ENCODE measurements around the gene CNST. TPM values are rescaled to one million over a fixed set of nuclear protein-coding genes. Genes with fewer than 3 reads are reported as not detected.
"Not testable (repeated sequence)": the region's sequence is repeated elsewhere in the genome, so short reads cannot be mapped to it uniquely, and the experiment has no call there.

CNST gene
- total RNA-seq, 8 experiments from 2014 or later = 11.6 to 56.4 (median 28.5) TPM

DNA sequence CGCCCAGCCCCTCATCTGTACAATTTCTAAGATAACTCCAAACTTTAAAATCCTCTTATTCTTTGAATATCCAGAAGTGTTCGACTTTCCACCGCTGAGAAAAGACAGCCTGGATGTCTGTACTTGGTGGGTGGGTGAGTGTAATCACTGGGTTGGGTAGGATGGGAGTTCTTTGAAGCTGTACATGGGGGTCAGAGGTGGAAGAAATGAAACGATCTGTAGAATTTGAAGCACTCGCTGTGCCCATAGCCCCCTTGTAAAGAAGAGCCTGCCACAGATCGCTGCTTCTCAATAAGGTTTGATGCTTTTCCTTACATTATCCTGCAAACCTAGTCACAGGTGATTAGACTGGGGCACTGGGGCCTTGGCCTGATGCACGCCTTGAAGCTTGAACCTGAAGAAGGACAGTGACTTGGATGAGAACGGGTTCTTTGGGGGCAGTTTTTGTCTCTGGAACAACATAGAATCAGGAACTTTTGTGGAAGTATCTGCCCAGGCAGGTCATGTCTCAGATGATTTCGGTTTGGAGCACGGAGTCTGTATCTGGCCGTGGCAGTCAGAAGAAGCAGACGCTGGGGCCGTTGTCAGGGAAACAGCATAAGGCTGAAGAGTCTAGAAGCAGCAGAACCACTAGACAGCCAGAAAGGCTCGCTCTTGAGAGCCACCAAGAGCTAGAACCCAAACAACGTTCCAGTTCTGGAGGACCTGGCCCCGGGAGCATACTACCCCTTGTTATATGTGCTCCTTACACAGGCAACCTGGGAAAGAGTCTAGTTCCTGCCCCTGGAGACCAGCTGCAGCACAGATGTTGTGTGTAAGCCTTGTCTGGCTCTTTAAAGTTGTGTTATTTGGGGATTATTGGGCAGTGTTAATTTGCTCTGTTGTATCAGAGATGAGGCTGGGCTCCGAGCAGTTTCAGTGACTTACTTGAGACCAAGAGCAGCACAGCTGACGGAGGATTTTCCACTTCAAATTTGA lies 112.8 kb downstream of the CNST start:
- peak in 3 of 8 experiments; percentile 36 to 76 (median 59) for ATAC-seq (replicated peaks in 6 of 8)

DNA sequence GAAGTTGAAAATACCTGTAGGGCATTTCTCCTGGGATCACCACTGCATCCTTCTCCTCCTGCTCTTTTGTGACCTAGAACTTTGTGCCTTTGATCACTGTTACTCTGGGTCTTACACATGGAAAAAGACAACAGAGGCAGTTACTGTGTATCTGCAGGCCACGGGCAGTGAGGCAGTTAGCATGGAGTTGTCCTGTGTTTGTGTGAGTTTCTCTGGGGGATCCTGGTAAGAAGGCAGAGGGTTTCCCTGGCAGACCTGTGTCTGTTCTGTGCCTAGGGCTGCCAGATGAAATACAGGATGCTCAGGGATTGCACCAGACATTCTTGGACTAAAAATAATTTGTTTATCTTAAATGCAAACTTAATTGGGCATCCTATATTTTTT lies 113.5 kb downstream of the CNST start:
- ATAC-seq (replicated peaks in 6 of 8) = no peak
- Histone ChIP-seq H3K4me3 (no peak overlapping the region), H3K4me1 (replicated peaks in 1 of 2) (peaks cover 64 to 78% of the 10 kb centered on the region in 2 donors), H3K27ac (peak overlapping the region; percentile 79 to 90)
- WGBS, 10 experiments = 78 to 100% (median 80%) methylated on average over 1 of the region's 1 CpG; no CpG with 5 or more reads in 7 of the 10 experiments
- in situ Hi-C loops (cut with MboI; ENCODE audit: low pct_unique_long_range_greater_than_20kb in 2 of 9, low sequenced_read_pairs in 9 of 9, unreplicated experiment in 9 of 9) = no loop called here

More for the DNA sequence above, 112.8 kb downstream of the CNST start:
- H3K4me1 ChIP-seq (replicated peaks in 1 of 2) = peaks cover 71 to 85% of the 10 kb centered on the region in 2 donors
- in situ Hi-C loops (cut with MboI; ENCODE audit: low pct_unique_long_range_greater_than_20kb in 2 of 9, low sequenced_read_pairs in 9 of 9, unreplicated experiment in 9 of 9) = no loop called here
- peak overlapping the region; percentile 79 to 90 for H3K27ac ChIP-seq
- no peak overlapping the region for H3K4me3 ChIP-seq
- 33 to 100% (median 79%) methylated on average over 2 to 14 of the region's 18 CpGs; no CpG with 5 or more reads in 1 of the 10 experiments for WGBS, 10 experiments

DNA sequence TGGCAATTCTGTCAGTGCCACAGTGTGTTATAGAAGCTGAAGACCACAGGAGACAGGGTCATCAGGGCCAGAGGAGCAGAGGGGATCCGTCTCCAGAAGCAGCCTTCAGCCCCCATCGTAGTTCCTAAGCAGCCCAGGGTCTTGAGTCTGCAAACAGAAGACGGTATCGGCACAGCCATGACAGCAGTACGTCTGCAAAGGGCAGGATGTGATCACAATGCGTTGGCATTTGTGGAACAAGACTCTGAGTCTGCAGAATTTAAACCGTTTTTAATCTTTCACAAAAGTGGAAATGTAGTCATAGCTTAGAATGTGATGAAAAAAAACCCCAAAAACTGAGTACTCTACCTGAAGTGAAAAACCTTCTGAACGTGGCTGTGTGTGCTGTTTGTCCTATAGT lies 113.9 kb downstream of the CNST start:
- peak overlapping the region; percentile 79 to 90 for H3K27ac ChIP-seq
- peak overlapping the region in 1 of 5 donors; percentile 3 for H3K4me3 ChIP-seq
- WGBS, 10 experiments = 17 to 92% (median 66%) methylated on average over 1 to 8 of the region's 8 CpGs; no CpG with 5 or more reads in 2 of the 10 experiments
- in situ Hi-C loops (cut with MboI; ENCODE audit: low pct_unique_long_range_greater_than_20kb in 2 of 9, low sequenced_read_pairs in 9 of 9, unreplicated experiment in 9 of 9) = no loop called here
- peaks cover 64 to 78% of the 10 kb centered on the region in 2 donors for H3K4me1 ChIP-seq (replicated peaks in 1 of 2)
- ATAC-seq (replicated peaks in 6 of 8) = no peak

DNA sequence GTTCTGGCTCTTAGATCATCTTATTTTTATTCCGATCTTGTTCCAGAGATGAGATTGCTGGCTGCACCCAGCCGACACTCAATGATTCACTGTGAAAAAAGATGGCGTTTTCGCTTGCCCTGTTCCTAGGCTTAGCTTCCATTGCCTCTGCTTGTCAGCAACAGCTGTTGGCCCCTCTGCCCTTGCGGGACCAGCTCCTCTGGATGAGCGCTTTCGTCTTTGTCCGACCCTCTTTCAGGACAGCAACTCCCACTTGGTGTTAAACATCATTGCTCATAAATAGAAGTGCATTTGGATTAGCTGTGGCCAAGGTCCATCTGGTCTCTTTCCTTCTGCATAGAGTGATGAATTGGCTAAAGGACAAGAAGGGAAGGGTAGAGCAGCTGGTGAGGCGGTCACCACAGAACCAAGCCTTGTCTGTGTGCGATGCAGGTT lies 114.5 kb downstream of the CNST start:
- 6 to 100% (median 22%) methylated on average over 2 to 10 of the region's 10 CpGs; no CpG with 5 or more reads in 1 of the 10 experiments for WGBS, 10 experiments
- peak in 6 of 8 experiments; percentile 38 to 84 (median 74) for ATAC-seq (replicated peaks in 6 of 8)
- H3K4me3 ChIP-seq = peak overlapping the region in 1 of 5 donors; percentile 3
- peaks cover 64 to 78% of the 10 kb centered on the region in 2 donors for H3K4me1 ChIP-seq (replicated peaks in 1 of 2)
- peak overlapping the region; percentile 79 to 90 for H3K27ac ChIP-seq
- in situ Hi-C loops (cut with MboI; ENCODE audit: low pct_unique_long_range_greater_than_20kb in 2 of 9, low sequenced_read_pairs in 9 of 9, unreplicated experiment in 9 of 9) = no loop called here

DNA sequence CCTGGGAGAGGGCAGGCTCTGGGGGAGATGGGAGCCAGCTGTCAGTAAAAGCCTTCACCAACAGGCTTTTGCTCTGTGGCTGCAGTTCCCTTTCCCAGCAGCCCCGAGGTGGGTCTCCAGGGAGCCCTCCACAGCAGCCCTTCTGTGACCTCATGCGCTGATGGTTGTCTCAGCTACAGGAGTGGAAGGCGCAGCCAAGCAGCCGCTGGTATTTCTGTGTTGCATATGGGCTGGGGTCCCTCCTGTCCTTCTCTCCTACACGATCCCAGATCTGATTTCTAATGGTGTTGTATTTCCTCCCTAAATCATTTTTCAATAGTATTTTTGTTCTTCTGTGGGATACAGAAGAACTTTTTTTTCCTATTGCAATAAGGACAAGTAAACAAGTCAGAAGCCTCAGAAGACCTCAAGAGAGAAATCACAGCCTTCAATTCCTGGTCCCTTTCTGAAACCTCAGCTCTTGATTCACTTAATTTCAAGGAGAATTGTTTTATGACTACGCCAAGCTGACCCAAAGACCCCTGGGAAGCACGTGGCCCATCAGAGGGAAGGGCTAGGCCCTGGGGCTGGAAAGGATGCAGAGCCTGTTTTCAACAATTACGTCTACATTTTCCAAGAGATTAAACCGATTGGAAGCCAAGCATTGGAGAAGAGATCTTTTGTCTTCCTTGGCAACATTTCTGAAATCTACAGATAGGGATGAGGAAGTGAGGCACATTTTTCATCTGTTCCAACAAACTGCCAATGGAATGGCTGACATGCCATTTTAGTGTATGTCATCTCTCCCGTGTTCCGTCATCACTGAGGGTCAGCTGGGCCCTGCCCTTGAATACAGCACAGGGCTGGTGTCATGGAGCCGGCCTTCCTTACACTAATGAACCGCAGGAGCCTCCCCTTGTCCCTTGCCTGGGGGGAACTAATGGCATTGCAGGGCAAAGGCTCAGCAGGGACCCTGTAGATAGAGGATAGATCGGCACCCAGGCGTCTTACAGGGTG lies 115.9 kb downstream of the CNST start:
- in situ Hi-C loops (cut with MboI; ENCODE audit: low pct_unique_long_range_greater_than_20kb in 2 of 9, low sequenced_read_pairs in 9 of 9, unreplicated experiment in 9 of 9) = no loop called here
- H3K4me1 ChIP-seq (replicated peaks in 1 of 2) = peaks cover 64 to 69% of the 10 kb centered on the region in 2 donors
- WGBS, 10 experiments = 0 to 76% (median 46%) methylated on average over 1 to 10 of the region's 15 CpGs; no CpG with 5 or more reads in 1 of the 10 experiments
- H3K27ac ChIP-seq = peak overlapping the region; percentile 79 to 90
- no peak overlapping the region for H3K4me3 ChIP-seq
- ATAC-seq (replicated peaks in 6 of 8) = peak in 5 of 8 experiments; percentile 69 to 83 (median 76)

DNA sequence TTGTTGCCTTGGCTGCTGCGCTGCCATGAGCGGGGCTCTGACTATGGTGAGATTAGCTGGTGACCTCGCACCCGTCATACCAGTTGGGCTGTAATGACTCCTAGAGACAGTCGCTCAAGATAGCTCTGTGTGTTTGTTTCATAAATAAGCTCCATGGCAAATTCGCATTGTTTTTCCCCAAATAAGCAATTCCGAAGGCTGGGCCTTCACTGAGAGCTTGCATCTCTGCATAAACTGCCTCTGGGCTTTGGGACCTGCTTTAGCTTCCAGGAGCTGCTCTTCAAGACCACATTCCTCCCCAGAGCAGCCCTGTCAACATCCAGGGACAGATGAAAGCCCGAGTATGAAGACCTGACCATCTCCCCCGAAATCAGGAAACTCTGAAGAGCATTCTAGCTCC lies 117.3 kb downstream of the CNST start:
- in situ Hi-C loops (cut with MboI; ENCODE audit: low pct_unique_long_range_greater_than_20kb in 2 of 9, low sequenced_read_pairs in 9 of 9, unreplicated experiment in 9 of 9) = no loop called here
- H3K27ac ChIP-seq = peak overlapping the region; percentile 79 to 90
- WGBS, 10 experiments = 63 to 100% (median 86%) methylated on average over 1 to 9 of the region's 9 CpGs; no CpG with 5 or more reads in 4 of the 10 experiments
- peak in 3 of 8 experiments; percentile 72 to 73 (median 72) for ATAC-seq (replicated peaks in 6 of 8)
- H3K4me1 ChIP-seq (replicated peaks in 1 of 2) = peaks cover 53 to 56% of the 10 kb centered on the region in 2 donors
- no peak overlapping the region for H3K4me3 ChIP-seq

DNA sequence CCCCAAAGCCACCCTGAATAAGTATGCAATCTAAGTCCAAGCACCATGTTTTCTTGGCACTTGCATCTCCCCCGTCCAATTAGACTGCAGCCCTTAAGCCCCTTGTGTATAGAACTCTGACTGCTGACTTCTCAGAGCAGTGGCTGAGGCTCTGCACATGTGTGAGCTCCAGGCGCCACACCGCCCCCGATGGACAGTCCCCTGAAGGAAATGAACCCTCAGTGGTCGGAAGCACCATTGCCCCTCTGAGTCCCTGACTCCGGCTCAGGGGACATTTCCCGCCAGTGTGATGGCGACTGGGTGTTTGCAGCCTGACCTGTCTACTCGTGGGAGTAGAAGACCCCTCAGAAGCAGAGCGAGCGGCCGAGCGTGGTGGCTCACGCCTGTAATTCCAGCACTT lies 120.7 kb downstream of the CNST start:
- Histone ChIP-seq H3K27ac (no peak overlapping the region), H3K4me1 (replicated peaks in 1 of 2) (peaks cover 29 to 31% of the 10 kb centered on the region in 2 donors), H3K4me3 (no peak overlapping the region)
- no peak for ATAC-seq (replicated peaks in 6 of 8)
- in situ Hi-C loops (cut with MboI; ENCODE audit: low pct_unique_long_range_greater_than_20kb in 2 of 9, low sequenced_read_pairs in 9 of 9, unreplicated experiment in 9 of 9) = no loop called here
- WGBS, 10 experiments = 83 to 100% (median 94%) methylated on average over 3 to 11 of the region's 14 CpGs; no CpG with 5 or more reads in 7 of the 10 experiments

DNA sequence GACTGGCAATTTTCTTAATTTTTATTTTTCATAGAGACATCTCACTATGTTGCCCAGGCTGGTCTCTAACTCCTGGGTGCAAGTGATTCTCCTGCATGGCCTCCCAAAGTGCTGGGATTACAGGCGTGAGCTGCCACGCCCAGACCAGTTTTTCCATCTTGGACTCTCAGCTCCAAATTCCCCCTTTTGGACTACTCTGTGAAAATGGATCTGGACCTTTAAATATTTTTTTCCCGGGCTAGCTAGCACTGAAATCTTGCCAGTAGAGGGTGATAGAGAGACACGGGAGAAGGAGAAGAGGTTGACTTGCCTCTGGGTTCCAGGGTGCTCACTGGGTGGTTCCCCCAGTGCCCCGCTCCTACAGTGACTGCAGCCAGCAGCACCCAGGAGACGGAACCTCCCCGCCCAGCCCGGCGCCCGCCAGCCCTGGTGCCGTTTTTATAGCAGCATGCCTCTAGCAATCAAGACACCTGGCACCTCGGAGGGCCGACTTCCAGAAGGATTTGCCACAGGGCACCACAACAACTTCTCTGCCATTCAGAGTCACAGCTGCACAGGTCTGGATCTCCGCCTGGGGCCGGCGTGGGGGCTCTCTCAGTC lies 123.3 kb downstream of the CNST start:
- in situ Hi-C loops (cut with MboI; ENCODE audit: low pct_unique_long_range_greater_than_20kb in 2 of 9, low sequenced_read_pairs in 9 of 9, unreplicated experiment in 9 of 9) = no loop called here
- peak; percentile 65 to 99 (median 90) for ATAC-seq (replicated peaks in 6 of 8)
- no peak overlapping the region for H3K4me3 ChIP-seq
- WGBS, 10 experiments = 0 to 65% (median 43%) methylated on average over 1 to 16 of the region's 16 CpGs; no CpG with 5 or more reads in 3 of the 10 experiments
- H3K4me1 ChIP-seq (replicated peaks in 1 of 2) = peaks cover 9 to 13% of the 10 kb centered on the region in 2 donors
- no peak overlapping the region for H3K27ac ChIP-seq

DNA sequence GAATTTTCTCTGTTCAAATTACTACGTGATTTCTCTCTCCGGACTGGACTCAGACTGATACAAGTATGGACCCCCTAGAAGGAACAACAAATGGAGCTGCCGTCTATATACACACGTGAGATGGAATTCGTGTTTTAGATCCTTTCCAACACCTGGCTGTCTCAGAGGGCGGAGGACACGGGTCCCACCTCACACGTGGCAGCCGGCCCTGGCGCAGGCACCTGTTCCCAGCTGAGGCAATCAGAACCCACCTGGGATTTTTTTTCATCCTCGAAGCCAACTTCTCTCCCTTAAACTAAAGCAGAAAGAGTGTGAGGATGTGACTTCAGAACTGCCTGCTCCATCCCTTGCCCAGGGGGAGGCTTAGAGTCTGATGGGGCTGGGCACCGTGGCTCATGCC lies 123.8 kb downstream of the CNST start:
- in situ Hi-C loops (cut with MboI; ENCODE audit: low pct_unique_long_range_greater_than_20kb in 2 of 9, low sequenced_read_pairs in 9 of 9, unreplicated experiment in 9 of 9) = no loop called here
- 20 to 95% (median 83%) methylated on average over 1 to 8 of the region's 12 CpGs; no CpG with 5 or more reads in 3 of the 10 experiments for WGBS, 10 experiments
- no peak overlapping the region for H3K27ac ChIP-seq

DNA sequence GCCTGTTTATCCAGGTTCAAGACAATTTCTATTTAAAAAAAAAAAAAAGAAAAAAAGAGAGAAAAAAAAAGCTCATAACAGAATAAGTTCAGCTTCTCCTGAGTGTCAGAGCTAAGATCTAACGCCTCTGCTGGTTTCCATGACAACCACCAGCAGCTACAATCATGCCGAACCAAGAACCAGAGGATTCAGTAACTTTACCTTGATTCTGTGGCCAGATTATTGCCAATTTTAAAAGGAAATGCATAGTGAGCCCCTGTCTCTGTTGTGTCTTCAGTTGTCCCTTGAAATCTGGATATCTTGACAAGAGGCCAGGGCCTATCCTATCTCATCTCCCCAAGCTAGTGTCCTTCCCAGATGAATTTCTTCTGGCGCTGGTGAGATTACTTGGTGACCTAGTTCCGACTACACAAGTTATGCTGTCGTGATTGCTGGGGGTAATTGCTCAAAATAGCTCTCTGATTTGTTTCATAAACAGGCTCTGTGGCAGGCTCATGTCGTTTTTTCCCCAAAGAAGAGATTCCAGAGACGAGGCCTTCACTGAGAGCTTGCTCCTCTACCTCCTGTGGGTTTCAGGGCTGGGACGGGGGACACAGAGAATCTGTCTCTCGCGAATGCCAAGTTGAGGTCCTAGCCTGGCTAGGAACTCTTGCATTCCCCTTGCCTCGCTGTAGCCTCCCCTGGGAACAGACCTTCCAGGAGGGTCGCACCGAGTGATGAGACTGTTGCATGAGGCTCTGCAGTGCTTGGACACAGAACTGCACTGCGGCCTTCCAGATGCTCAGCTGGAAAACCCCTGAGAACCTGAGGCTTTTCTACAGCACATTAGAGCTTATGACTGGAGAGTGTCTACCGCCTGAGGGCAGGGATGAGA lies 125.6 kb downstream of the CNST start:
- Histone ChIP-seq H3K4me3 (no peak overlapping the region), H3K27ac (no peak overlapping the region), H3K4me1 (replicated peaks in 1 of 2) (peaks cover 11 to 14% of the 10 kb centered on the region in 2 donors)
- ATAC-seq (replicated peaks in 6 of 8) = peak in 4 of 8 experiments; percentile 24 to 47 (median 32)
- in situ Hi-C loops (cut with MboI; ENCODE audit: low pct_unique_long_range_greater_than_20kb in 2 of 9, low sequenced_read_pairs in 9 of 9, unreplicated experiment in 9 of 9) = no loop called here
- WGBS, 10 experiments = 14 to 66% (median 45%) methylated on average over 2 to 12 of the region's 15 CpGs

More for the DNA sequence above, 123.8 kb downstream of the CNST start:
- H3K4me3 ChIP-seq = no peak overlapping the region
- H3K4me1 ChIP-seq (replicated peaks in 1 of 2) = peaks cover 9 to 13% of the 10 kb centered on the region in 2 donors
- ATAC-seq (replicated peaks in 6 of 8) = no peak

DNA sequence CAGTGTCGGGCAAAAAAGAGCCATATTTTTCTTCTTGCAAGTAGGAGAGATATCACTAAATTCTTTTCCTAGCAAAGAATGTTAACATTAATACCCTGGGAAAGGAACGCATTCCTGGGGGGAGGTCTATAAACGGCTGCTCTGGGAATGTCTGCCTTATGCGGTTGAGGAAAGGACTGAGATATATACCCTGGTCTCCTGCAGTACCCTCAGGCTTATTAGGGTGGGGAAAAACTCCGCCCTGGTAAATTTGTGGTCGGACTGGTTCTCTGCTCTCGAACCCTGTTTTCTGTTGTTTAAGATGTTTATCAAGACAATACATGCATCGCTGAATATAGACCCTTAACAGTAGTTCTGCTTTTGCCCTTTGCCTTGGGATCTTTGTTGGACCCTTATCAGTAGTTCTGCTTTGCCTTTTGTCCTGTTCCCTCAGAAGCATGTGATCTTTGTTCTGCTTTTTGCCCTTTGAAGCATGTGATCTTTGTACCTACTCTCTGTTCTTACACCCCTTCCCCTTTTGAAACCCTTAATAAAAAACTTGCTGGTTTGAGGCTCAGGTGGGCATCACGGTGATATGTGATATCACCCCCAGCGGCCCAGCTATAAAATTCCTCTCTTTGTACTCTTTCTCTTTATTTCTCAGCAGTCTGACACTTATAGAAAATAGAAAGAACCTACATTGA lies 128.1 kb downstream of the CNST start:
- H3K4me3 ChIP-seq; in situ Hi-C loops (cut with MboI; ENCODE audit: low pct_unique_long_range_greater_than_20kb in 2 of 9, low sequenced_read_pairs in 9 of 9, unreplicated experiment in 9 of 9); ATAC-seq (replicated peaks in 6 of 8); H3K27ac ChIP-seq: not testable (repeated sequence)
- WGBS, 10 experiments = 59 to 100% (median 81%) methylated on average over 3 to 10 of the region's 10 CpGs
- peaks cover 15 to 17% of the 10 kb centered on the region in 2 donors for H3K4me1 ChIP-seq (replicated peaks in 1 of 2)
